ENCODE measurements around the gene CRHR2. TPM values are rescaled to one million over a fixed set of nuclear protein-coding genes. Genes with fewer than 3 reads are reported as not detected.

CRHR2 gene
- total and polyA plus RNA-seq, 2 of the 13 experiments (the other 11 are each of a cell fraction or from before 2014, with no cell fraction given): not detected

DNA sequence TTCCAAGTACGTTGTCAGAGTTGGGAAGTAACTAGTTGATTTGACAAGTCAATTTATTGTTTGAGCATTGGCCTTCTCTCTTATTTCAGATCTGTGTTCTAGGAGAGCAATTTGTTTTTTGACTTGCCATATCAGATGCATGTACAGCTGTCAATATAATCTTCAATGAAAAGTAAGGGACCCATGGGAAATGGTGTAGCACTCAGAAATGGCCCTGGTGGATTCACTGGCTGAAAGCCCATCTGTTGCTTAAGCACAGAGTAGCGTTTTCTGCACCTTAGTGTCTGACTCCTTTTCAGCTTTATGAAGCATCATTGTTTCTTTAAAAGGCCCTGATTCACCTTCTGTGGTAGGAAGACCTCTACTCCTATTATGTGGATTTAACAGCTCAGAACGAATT is 77.4 kb downstream of the CRHR2 start:
- WGBS (ENCODE audit: low lambda C conversion rate): 94% methylated on average over 3 of the region's 3 CpGs
- FAIRE-seq (no peak), ATAC-seq (no peak), DNase-seq (ENCODE audit: low spot score) (no peak)
- H3K9ac ChIP-seq (ENCODE audit: insufficient read depth, low read depth, low read length): no peak overlapping the region
- no peak overlapping the region for H3K4me2 ChIP-seq (ENCODE audit: low read depth, low read length)
- peaks cover 20% of the 10 kb centered on the region for H3K79me2 ChIP-seq (ENCODE audit: insufficient read depth, low read length)
- no peak overlapping the region for H3K4me3 ChIP-seq (replicated peaks in 1 of 3; ENCODE audit: insufficient read depth in 1 of 3, low read depth in 2 of 3, low read length in 3 of 3)
- intact Hi-C loops (cut with micrococcal nuclease; ENCODE audit: unreplicated experiment) (loop anchor here (1.0 kb wide), 1 partner anchor 9 kb away; no protein-coding TSS in a partner anchor), in situ Hi-C loops (cut with HindIII; ENCODE audit: extremely low pct_ligation_motif_present, low pct_unique_long_range_greater_than_20kb) (no loop called here)
- no peaks in the 10 kb centered on the region for H3K9me3 ChIP-seq (ENCODE audit: low read length)
- H2AFZ ChIP-seq (ENCODE audit: low read length): no peak overlapping the region
- peaks cover 8% of the 10 kb centered on the region; the same call in 1 of the 2 replicates for H3K4me1 ChIP-seq (ENCODE audit: insufficient read depth, low read length)
- POLR2A ChIA-PET: no interaction called here
- BruUV-seq (replicated peaks): no TSS peak
- CTCF ChIA-PET (ENCODE audit: low intra/inter-chr PET ratio, low total read pairs): no interaction called here
- H4K20me1 ChIP-seq (ENCODE audit: insufficient read depth, low read length): peaks cover 11% of the 10 kb centered on the region
- H3K27ac ChIP-seq (ENCODE audit: extremely low read length, insufficient read depth, low read length): no peak overlapping the region
- H3K27me3 ChIP-seq (ENCODE audit: control insufficient read depth in 1 of 2, insufficient read depth in 2 of 2, low read length in 2 of 2): no peaks in the 10 kb centered on the region
- peaks cover 17 to 80% of the 10 kb centered on the region in 2 experiments for H3K36me3 ChIP-seq (replicated peaks in 1 of 2; ENCODE audit: control insufficient read depth in 1 of 2, insufficient read depth in 2 of 2, low read length in 2 of 2)
- TF ChIP-seq RELA (CRISPR knock-in tag; IDR thresholded peaks at IDR 0.05): no peak
- TF ChIP-seq AGO1 (IDR thresholded peaks at IDR 0.05; ENCODE audit: low read depth, low read length, poor library complexity, severe bottlenecking): no peak
- no peak for TF ChIP-seq REXO4 (CRISPR knock-in tag; IDR thresholded peaks at IDR 0.05; ENCODE audit: borderline replicate concordance)
- TF ChIP-seq, protein P1, sequence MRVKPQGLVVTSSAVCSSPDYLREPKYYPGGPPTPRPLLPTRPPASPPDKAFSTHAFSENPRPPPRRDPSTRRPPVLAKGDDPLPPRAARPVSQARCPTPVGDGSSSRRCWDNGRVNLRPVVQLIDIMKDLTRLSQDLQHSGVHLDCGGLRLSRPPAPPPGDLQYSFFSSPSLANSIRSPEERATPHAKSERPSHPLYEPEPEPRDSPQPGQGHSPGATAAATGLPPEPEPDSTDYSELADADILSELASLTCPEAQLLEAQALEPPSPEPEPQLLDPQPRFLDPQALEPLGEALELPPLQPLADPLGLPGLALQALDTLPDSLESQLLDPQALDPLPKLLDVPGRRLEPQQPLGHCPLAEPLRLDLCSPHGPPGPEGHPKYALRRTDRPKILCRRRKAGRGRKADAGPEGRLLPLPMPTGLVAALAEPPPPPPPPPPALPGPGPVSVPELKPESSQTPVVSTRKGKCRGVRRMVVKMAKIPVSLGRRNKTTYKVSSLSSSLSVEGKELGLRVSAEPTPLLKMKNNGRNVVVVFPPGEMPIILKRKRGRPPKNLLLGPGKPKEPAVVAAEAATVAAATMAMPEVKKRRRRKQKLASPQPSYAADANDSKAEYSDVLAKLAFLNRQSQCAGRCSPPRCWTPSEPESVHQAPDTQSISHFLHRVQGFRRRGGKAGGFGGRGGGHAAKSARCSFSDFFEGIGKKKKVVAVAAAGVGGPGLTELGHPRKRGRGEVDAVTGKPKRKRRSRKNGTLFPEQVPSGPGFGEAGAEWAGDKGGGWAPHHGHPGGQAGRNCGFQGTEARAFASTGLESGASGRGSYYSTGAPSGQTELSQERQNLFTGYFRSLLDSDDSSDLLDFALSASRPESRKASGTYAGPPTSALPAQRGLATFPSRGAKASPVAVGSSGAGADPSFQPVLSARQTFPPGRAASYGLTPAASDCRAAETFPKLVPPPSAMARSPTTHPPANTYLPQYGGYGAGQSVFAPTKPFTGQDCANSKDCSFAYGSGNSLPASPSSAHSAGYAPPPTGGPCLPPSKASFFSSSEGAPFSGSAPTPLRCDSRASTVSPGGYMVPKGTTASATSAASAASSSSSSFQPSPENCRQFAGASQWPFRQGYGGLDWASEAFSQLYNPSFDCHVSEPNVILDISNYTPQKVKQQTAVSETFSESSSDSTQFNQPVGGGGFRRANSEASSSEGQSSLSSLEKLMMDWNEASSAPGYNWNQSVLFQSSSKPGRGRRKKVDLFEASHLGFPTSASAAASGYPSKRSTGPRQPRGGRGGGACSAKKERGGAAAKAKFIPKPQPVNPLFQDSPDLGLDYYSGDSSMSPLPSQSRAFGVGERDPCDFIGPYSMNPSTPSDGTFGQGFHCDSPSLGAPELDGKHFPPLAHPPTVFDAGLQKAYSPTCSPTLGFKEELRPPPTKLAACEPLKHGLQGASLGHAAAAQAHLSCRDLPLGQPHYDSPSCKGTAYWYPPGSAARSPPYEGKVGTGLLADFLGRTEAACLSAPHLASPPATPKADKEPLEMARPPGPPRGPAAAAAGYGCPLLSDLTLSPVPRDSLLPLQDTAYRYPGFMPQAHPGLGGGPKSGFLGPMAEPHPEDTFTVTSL (CRISPR knock-in tag; IDR thresholded peaks at IDR 0.05; ENCODE audit: borderline replicate concordance): no peak
- TF ChIP-seq GATA4 (IDR thresholded peaks at IDR 0.05; ENCODE audit: borderline replicate concordance, low read depth): no peak
- TF ChIP-seq, protein P2, sequence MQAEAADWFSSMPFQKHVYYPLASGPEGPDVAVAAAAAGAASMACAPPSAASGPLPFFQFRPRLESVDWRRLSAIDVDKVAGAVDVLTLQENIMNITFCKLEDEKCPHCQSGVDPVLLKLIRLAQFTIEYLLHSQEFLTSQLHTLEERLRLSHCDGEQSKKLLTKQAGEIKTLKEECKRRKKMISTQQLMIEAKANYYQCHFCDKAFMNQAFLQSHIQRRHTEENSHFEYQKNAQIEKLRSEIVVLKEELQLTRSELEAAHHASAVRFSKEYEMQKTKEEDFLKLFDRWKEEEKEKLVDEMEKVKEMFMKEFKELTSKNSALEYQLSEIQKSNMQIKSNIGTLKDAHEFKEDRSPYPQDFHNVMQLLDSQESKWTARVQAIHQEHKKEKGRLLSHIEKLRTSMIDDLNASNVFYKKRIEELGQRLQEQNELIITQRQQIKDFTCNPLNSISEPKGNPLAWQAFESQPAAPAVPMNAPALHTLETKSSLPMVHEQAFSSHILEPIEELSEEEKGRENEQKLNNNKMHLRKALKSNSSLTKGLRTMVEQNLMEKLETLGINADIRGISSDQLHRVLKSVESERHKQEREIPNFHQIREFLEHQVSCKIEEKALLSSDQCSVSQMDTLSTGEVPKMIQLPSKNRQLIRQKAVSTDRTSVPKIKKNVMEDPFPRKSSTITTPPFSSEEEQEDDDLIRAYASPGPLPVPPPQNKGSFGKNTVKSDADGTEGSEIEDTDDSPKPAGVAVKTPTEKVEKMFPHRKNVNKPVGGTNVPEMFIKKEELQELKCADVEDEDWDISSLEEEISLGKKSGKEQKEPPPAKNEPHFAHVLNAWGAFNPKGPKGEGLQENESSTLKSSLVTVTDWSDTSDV (CRISPR knock-in tag; IDR thresholded peaks at IDR 0.05): no peak
- no peak for TF ChIP-seq ZEB1 (IDR thresholded peaks at IDR 0.05; ENCODE audit: insufficient replicate concordance, low read depth)
- no peak for TF ChIP-seq AHR (CRISPR knock-in tag; IDR thresholded peaks at IDR 0.05)
- no peak for TF ChIP-seq ZNF12 (CRISPR knock-in tag; IDR thresholded peaks at IDR 0.05)
- no peak for TF ChIP-seq ZNF672 (CRISPR knock-in tag; IDR thresholded peaks at IDR 0.05)
- TF ChIP-seq ZNF337 (CRISPR knock-in tag; IDR thresholded peaks at IDR 0.05; ENCODE audit: borderline replicate concordance, low read depth): no peak
- no peak for TF ChIP-seq HMGA1 (CRISPR knock-in tag; conservative IDR thresholded peaks at IDR 0.05)
- TF ChIP-seq HOXA7 (CRISPR knock-in tag; IDR thresholded peaks at IDR 0.05): no peak
- no peak for TF ChIP-seq ZFP91 (CRISPR knock-in tag; IDR thresholded peaks at IDR 0.05; ENCODE audit: borderline replicate concordance)
- no peak for TF ChIP-seq TCF7 (IDR thresholded peaks at IDR 0.05; ENCODE audit: low read depth)
- TF ChIP-seq SSRP1 (CRISPR knock-in tag; IDR thresholded peaks at IDR 0.05): no peak
